IMR-90 (cell line): ENCODE data around the gene PRR5L.

Experiments used
- FOS ChIP-seq: fragments of 150-350 bp; IDR thresholded peaks from 2 replicates; pipeline ENCODE4 v1.6.1; 2016; ENCODE audit warnings: low read depth, low read length
- MXI1 ChIP-seq: IDR thresholded peaks from 2 replicates; pipeline ENCODE4 v1.6.1; 2012; ENCODE audit warnings: low read depth, mild to moderate bottlenecking, low read length, moderate library complexity, borderline replicate concordance
- POLR2A ChIP-seq: IDR thresholded peaks from 2 replicates; pipeline ENCODE4 v1.6.1; 2012; ENCODE audit warnings: mild to moderate bottlenecking, low read depth, low read length
- RAD21 ChIP-seq: IDR thresholded peaks from 2 replicates; pipeline ENCODE4 v1.6.1; 2012; ENCODE audit warnings: low read length, improper control_type of control experiment
- RCOR1 ChIP-seq: IDR thresholded peaks from 2 replicates; pipeline ENCODE4 v1.6.1; 2012; ENCODE audit warnings: mild to moderate bottlenecking, low read length, improper control_type of control experiment; ENCODE audit not compliant: insufficient replicate concordance
- RFX5 ChIP-seq: IDR thresholded peaks from 2 replicates; pipeline ENCODE4 v1.8.0; 2012; ENCODE audit warnings: low read depth, mild to moderate bottlenecking, low read length, moderate library complexity
- TF ChIP-seq, protein P1 (sequence below): conservative IDR thresholded peaks from 2 replicates; pipeline ENCODE4 v1.5.1; 2012; ENCODE audit warnings: mild to moderate bottlenecking, low read depth, low read length, improper control_type of control experiment
- TF ChIP-seq, protein P2 (sequence below): fragments of 150-350 bp; IDR thresholded peaks from 2 replicates; pipeline ENCODE4 v1.6.1; 2017; ENCODE audit warnings: mild to moderate bottlenecking, antibody characterized with exemption, low read length, low read depth

DNA sequence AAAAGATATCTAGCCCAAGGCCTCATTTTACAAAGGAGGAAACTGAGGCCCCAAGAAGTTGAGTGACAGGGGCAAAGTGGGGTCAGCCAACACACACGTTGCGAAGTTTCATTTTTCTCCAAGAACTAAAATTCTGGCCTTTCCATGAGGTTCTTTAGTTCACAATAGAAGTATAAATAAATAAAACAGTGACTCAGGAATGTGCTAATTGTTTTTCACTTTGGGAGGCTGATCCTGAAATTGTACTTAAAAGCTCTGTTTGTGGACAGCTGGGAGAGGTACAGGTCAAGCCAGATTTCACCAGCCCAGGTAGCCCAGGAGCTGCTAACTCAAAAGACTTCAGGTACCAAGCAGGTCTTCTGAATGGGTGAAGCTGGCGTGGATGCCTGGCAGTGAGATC is 108.7 kb downstream of the PRR5L start:
- TF ChIP-seq, protein P1, sequence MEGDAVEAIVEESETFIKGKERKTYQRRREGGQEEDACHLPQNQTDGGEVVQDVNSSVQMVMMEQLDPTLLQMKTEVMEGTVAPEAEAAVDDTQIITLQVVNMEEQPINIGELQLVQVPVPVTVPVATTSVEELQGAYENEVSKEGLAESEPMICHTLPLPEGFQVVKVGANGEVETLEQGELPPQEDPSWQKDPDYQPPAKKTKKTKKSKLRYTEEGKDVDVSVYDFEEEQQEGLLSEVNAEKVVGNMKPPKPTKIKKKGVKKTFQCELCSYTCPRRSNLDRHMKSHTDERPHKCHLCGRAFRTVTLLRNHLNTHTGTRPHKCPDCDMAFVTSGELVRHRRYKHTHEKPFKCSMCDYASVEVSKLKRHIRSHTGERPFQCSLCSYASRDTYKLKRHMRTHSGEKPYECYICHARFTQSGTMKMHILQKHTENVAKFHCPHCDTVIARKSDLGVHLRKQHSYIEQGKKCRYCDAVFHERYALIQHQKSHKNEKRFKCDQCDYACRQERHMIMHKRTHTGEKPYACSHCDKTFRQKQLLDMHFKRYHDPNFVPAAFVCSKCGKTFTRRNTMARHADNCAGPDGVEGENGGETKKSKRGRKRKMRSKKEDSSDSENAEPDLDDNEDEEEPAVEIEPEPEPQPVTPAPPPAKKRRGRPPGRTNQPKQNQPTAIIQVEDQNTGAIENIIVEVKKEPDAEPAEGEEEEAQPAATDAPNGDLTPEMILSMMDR = no peak
- no peak for TF ChIP-seq RAD21
- no peak for TF ChIP-seq POLR2A
- TF ChIP-seq RCOR1 = no peak
- TF ChIP-seq, protein P2, sequence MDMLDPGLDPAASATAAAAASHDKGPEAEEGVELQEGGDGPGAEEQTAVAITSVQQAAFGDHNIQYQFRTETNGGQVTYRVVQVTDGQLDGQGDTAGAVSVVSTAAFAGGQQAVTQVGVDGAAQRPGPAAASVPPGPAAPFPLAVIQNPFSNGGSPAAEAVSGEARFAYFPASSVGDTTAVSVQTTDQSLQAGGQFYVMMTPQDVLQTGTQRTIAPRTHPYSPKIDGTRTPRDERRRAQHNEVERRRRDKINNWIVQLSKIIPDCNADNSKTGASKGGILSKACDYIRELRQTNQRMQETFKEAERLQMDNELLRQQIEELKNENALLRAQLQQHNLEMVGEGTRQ = no peak
- TF ChIP-seq FOS = no peak
- TF ChIP-seq RFX5 = no peak
- no peak for TF ChIP-seq MXI1
